Heart left ventricle (tissue), 13 donors: ENCODE measurements around the gene PAFAH1B2.

ENCODE experiments used
- POLR2A ChIP-seq, 2 donors: fragments of 450-650 bp; IDR thresholded peaks; one replicate each; pipeline ENCODE4 v1.6.1; 2017; ENCODE audit warnings: antibody characterized with exemption in 2 of 2, mild to moderate bottlenecking in 2 of 2, moderate library complexity in 2 of 2
- TF ChIP-seq, protein P1 (sequence below), 12 donors: fragments of 200-600 bp; sonication (generic) in 4 of 12; IDR thresholded peaks; one replicate each; pipeline versions ENCODE4 v1.5.0 to v1.8.0; 2018 to 2022; ENCODE audit warnings: antibody characterized with exemption in 12 of 12, mild to moderate bottlenecking in 5 of 12
- donor health status: ischemic (EF 13 %, LVEDD 7.1; RV severe dilation, severe dysfunction).
- donor health status: DM: no; HTN: yes; CAD: no.
- donor health status: DM: no; HTN: no; CAD: no.
- donor health status: ischemic (EF 25% LVEDD 6.9; RV normal size, moderate dysfunction).
- donor health status: ischemic (EF 25% LVEDD 5.7; RV mildly dilated, moderate dysfunction).
- donor health status: ischemic (EF 35%, LVEDD 5.7; RV mildly dilated, moderate dysfunction).
- donor health status: nonischemic (EF 11% LVEDD 7.7; RV severe dilation, severe dysfunction).
- donor health status: DM: yes; HTN: yes; CAD: no.
- donor health status: PGD.
- donor health status: ischemic (EF 29% LVEDD 5.4; RV normal size, mild dysfunction).
- donor health status: nonischemic (EF 23%, LVEDD 6.1; RV moderate dilation, normal function).

DNA sequence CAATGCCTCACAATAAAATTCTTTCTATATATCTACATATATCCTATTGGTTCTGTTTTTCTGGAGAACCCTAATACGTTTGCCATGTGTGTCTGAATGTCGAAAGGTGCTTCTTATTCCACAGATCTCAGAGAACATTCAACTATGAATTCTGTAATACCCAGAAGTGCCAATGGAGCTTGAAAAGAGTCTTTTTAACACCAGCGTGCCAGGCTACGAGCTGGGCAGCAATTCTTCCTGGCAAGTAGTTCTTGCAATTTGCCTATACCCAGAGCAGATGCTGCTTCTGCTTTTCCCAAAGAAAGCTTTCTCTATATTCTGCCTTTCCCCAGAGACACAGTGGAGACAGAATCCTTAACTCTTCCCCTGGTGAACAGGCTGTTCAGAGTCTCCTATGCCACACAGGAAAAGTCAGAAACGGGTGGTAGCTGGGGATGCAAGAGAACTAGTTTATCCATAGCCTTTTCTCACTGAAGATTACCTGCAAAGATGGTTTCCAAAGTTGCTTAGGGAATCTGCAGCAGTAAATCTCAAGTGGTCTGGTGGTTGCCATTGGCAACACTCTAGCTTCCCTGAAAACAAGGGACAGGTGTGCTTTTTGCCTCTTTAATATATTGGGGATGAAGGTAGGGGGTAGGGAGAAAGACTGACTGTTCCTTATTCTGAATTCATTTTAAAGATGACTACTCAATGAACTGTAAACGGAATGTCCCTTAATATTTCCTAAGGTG lies 16.8 kb upstream of the PAFAH1B2 start:
- TF ChIP-seq, protein P1, sequence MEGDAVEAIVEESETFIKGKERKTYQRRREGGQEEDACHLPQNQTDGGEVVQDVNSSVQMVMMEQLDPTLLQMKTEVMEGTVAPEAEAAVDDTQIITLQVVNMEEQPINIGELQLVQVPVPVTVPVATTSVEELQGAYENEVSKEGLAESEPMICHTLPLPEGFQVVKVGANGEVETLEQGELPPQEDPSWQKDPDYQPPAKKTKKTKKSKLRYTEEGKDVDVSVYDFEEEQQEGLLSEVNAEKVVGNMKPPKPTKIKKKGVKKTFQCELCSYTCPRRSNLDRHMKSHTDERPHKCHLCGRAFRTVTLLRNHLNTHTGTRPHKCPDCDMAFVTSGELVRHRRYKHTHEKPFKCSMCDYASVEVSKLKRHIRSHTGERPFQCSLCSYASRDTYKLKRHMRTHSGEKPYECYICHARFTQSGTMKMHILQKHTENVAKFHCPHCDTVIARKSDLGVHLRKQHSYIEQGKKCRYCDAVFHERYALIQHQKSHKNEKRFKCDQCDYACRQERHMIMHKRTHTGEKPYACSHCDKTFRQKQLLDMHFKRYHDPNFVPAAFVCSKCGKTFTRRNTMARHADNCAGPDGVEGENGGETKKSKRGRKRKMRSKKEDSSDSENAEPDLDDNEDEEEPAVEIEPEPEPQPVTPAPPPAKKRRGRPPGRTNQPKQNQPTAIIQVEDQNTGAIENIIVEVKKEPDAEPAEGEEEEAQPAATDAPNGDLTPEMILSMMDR (IDR thresholded peaks at IDR 0.05) = no peak
- no peak for TF ChIP-seq POLR2A (IDR thresholded peaks at IDR 0.05)
